Mesendoderm (in vitro differentiated cells): ENCODE data around the gene CELA2B.
"Not testable (repeated sequence)": the region's sequence is repeated elsewhere in the genome, so short reads cannot be mapped to it uniquely, and the experiment has no call there.

Source experiments
- DNase-seq: peaks from one replicate; pipeline ENCODE4 v3.0.0; 2013
- H2AK5ac ChIP-seq: 2 replicates; pipeline ENCODE4 v1.6.1; 2013; ENCODE audit warnings: low read length, inconsistent platforms
- H2BK120ac ChIP-seq: 2 replicates; pipeline ENCODE4 v1.6.1; 2013; ENCODE audit warnings: low read depth, mild to moderate bottlenecking, low read length, moderate library complexity, mixed read lengths
- H2BK15ac ChIP-seq: replicated peaks from 2 replicates; pipeline ENCODE4 v1.6.1; 2013; ENCODE audit warnings: low read depth, mild to moderate bottlenecking, moderate library complexity
- H2BK5ac ChIP-seq: 2 replicates; pipeline ENCODE4 v1.6.1; 2013; ENCODE audit warnings: low read length, inconsistent platforms
- H3K18ac ChIP-seq: 2 replicates; pipeline ENCODE4 v1.6.1; 2013; ENCODE audit warnings: mild to moderate bottlenecking, low read length, mixed read lengths
- H3K23ac ChIP-seq: one replicate; pipeline ENCODE4 v1.6.1; 2013; ENCODE audit warnings: low read length
- H3K27ac ChIP-seq: 2 replicates; pipeline ENCODE4 v1.5.1; 2013; ENCODE audit warnings: low read depth, mild to moderate bottlenecking, inconsistent platforms, low read length, moderate library complexity
- H3K27me3 ChIP-seq: 2 replicates; pipeline ENCODE4 v1.6.1; 2013; ENCODE audit warnings: low read length, control low read depth, mild to moderate bottlenecking, inconsistent platforms; ENCODE audit not compliant: insufficient read depth, poor library complexity
- H3K36me3 ChIP-seq: 2 replicates; pipeline ENCODE4 v1.6.1; 2013; ENCODE audit warnings: low read length, inconsistent platforms; ENCODE audit not compliant: control insufficient read depth, insufficient read depth
- H3K4ac ChIP-seq: one replicate; pipeline ENCODE4 v1.6.1; 2013; ENCODE audit warnings: low read depth, mild to moderate bottlenecking, low read length, moderate library complexity
- H3K4me1 ChIP-seq: 2 replicates; pipeline ENCODE4 v1.6.1; 2013; ENCODE audit warnings: low read depth, low read length, inconsistent platforms; ENCODE audit not compliant: control insufficient read depth
- H3K4me2 ChIP-seq: 2 replicates; pipeline ENCODE4 v1.6.1; 2013; ENCODE audit warnings: low read length
- H3K4me3 ChIP-seq: 2 replicates; pipeline ENCODE4 v1.5.1; 2013; ENCODE audit warnings: mild to moderate bottlenecking, low read length
- H3K56ac ChIP-seq: one replicate; pipeline ENCODE4 v1.6.1; 2013; ENCODE audit warnings: low read length
- H3K79me1 ChIP-seq: 2 replicates; pipeline ENCODE4 v1.6.1; 2013; ENCODE audit warnings: low read length, inconsistent platforms
- H3K79me2 ChIP-seq: 2 replicates; pipeline ENCODE4 v1.6.1; 2013; ENCODE audit warnings: mild to moderate bottlenecking, low read length; ENCODE audit not compliant: control insufficient read depth, insufficient read depth
- H3K9ac ChIP-seq: 2 replicates; pipeline ENCODE4 v1.6.1; 2013; ENCODE audit warnings: low read length, inconsistent platforms
- H4K5ac ChIP-seq: one replicate; pipeline ENCODE4 v1.6.1; 2013; ENCODE audit warnings: low read length
- H4K8ac ChIP-seq: one replicate; pipeline ENCODE4 v1.6.1; 2013; ENCODE audit warnings: low read depth, mild to moderate bottlenecking, control low read depth, low read length, moderate library complexity
- WGBS: extraction: QIAGEN DNeasy Blood & Tissue Kit; methylation state at CpG from one replicate; pipeline ENCODE4 v1.1.7; 2013; ENCODE audit warnings: low lambda C conversion rate, missing lambda C conversion rate; ENCODE audit not compliant: insufficient coverage; ENCODE audit errors: extremely low coverage; 5-methylcytosine and 5-hydroxymethylcytosine counted together

The CELA2B gene

DNA sequence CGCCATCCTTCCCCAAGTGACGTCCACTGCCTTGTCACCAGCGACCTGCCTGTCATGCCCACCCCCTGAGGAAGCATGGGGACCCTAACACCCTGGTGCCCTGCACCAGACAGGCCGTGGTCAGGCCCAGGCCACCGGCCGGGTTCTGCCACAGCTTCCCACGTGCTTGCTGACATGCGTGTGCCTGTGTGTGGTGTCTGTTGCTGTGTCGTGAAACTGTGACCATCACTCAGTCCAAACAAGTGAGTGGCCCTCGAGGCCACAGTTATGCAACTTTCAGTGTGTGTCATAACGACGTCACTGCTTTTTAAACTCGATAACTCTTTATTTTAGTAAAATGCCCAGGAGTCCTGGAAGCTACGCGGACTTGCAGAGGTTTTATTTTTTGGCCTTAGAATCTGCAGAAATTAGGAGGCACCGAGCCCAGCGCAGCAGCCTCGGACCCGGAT is 46.2 kb upstream of the CELA2B start:
- H4K5ac ChIP-seq = no peak overlapping the region
- no peak overlapping the region for H3K9ac ChIP-seq
- H3K18ac ChIP-seq = no peak overlapping the region
- no peaks in the 10 kb centered on the region for H3K36me3 ChIP-seq
- H2BK120ac ChIP-seq = no peak overlapping the region
- H3K4me1 ChIP-seq = no peaks in the 10 kb centered on the region
- no peak for DNase-seq
- no peak overlapping the region for H3K4ac ChIP-seq
- no peak overlapping the region for H3K4me2 ChIP-seq
- no peak overlapping the region for H2AK5ac ChIP-seq
- H3K23ac ChIP-seq = no peak overlapping the region
- no peaks in the 10 kb centered on the region for H3K79me2 ChIP-seq
- no peaks in the 10 kb centered on the region for H3K79me1 ChIP-seq
- H3K27ac ChIP-seq = no peak overlapping the region
- no peak overlapping the region for H2BK5ac ChIP-seq
- no peak overlapping the region for H4K8ac ChIP-seq
- WGBS = no CpG with 5 or more reads among the region's 19 CpGs
- no peaks in the 10 kb centered on the region for H3K27me3 ChIP-seq
- no peak overlapping the region for H3K56ac ChIP-seq
- H2BK15ac ChIP-seq = no peak overlapping the region
- no peak overlapping the region for H3K4me3 ChIP-seq

GRCh38 chr1:15430787-15431570 is 44.9 kb upstream of the CELA2B start:
- no peak overlapping the region for H3K4me2 ChIP-seq
- no peak overlapping the region for H2BK15ac ChIP-seq
- no peak overlapping the region for H2BK120ac ChIP-seq
- H2AK5ac ChIP-seq = no peak overlapping the region
- no peak overlapping the region for H4K5ac ChIP-seq
- H3K79me1 ChIP-seq = no peaks in the 10 kb centered on the region
- peak; percentile 68 for DNase-seq
- H3K23ac ChIP-seq = no peak overlapping the region
- no peaks in the 10 kb centered on the region for H3K36me3 ChIP-seq
- H3K4me1 ChIP-seq = no peaks in the 10 kb centered on the region
- H3K79me2 ChIP-seq = no peaks in the 10 kb centered on the region
- no peaks in the 10 kb centered on the region for H3K27me3 ChIP-seq
- no peak overlapping the region for H2BK5ac ChIP-seq
- H3K9ac ChIP-seq = no peak overlapping the region
- no peak overlapping the region for H4K8ac ChIP-seq
- WGBS = no CpG with 5 or more reads among the region's 19 CpGs
- H3K27ac ChIP-seq = no peak overlapping the region
- no peak overlapping the region for H3K4ac ChIP-seq
- no peak overlapping the region for H3K56ac ChIP-seq
- no peak overlapping the region for H3K4me3 ChIP-seq
- no peak overlapping the region for H3K18ac ChIP-seq

GRCh38 chr1:15431571-15431948 is 44.3 kb upstream of the CELA2B start:
- no CpG with 5 or more reads among the region's 4 CpGs for WGBS
- no peak for DNase-seq
- Histone ChIP-seq H3K18ac (no peak overlapping the region), H4K8ac (no peak overlapping the region), H3K27me3 (no peaks in the 10 kb centered on the region), H4K5ac (no peak overlapping the region), H3K79me2 (no peaks in the 10 kb centered on the region), H3K36me3 (no peaks in the 10 kb centered on the region), H3K23ac (no peak overlapping the region), H3K56ac (no peak overlapping the region), H2BK15ac (no peak overlapping the region), H2AK5ac (no peak overlapping the region), H3K9ac (no peak overlapping the region), H3K79me1 (no peaks in the 10 kb centered on the region), H2BK5ac (no peak overlapping the region), H3K27ac (no peak overlapping the region), H2BK120ac (no peak overlapping the region), H3K4me2 (no peak overlapping the region), H3K4me3 (no peak overlapping the region), H3K4me1 (no peaks in the 10 kb centered on the region), H3K4ac (no peak overlapping the region)

- no peak overlapping the region for H3K27ac ChIP-seq
- no peak overlapping the region for H3K9ac ChIP-seq
- no peak overlapping the region for H2BK5ac ChIP-seq
- no peak overlapping the region for H3K4me3 ChIP-seq
- DNase-seq = no peak
- H3K27me3 ChIP-seq = no peaks in the 10 kb centered on the region
- H3K36me3 ChIP-seq = no peaks in the 10 kb centered on the region
- no peak overlapping the region for H2BK120ac ChIP-seq
- no peak overlapping the region for H2AK5ac ChIP-seq
- no peak overlapping the region for H3K4me2 ChIP-seq
- H4K8ac ChIP-seq = no peak overlapping the region
- H4K5ac ChIP-seq = no peak overlapping the region
- H3K18ac ChIP-seq = no peak overlapping the region
- H3K56ac ChIP-seq = no peak overlapping the region
- no peaks in the 10 kb centered on the region for H3K4me1 ChIP-seq
- no peak overlapping the region for H3K23ac ChIP-seq
- no CpG with 5 or more reads among the region's 9 CpGs for WGBS
- H2BK15ac ChIP-seq = no peak overlapping the region
- H3K79me1 ChIP-seq = no peaks in the 10 kb centered on the region
- no peak overlapping the region for H3K4ac ChIP-seq
- no peaks in the 10 kb centered on the region for H3K79me2 ChIP-seq
These were observed 43.6 kb upstream of the CELA2B start for GRCh38 chr1:15432324-15432723.

DNA sequence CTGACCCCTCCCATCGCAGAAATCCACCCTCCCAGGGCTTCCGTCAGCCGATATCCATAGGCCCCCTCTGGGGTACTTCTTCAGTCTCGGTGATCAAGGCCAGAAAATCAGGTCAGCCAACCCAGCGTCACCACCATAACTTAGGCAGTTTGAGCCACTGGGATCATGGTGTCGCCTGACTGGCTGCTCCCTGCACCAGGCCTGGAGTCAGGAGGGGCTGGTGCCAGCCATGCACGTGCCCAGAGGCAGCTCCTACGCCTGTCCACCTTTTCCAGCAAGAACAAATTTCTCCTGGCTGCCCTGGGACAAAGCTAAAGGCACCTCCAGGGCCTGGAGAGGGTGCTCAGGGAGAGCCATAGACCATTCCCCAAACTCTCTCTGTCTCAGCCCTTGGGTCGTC is 42.4 kb upstream of the CELA2B start:
- Histone ChIP-seq H2BK120ac (no peak overlapping the region), H2BK15ac (no peak overlapping the region), H3K4me2 (no peak overlapping the region), H3K18ac (no peak overlapping the region), H3K4me1 (no peaks in the 10 kb centered on the region), H3K27me3 (no peaks in the 10 kb centered on the region), H3K56ac (no peak overlapping the region), H4K8ac (no peak overlapping the region), H3K79me2 (no peaks in the 10 kb centered on the region), H3K36me3 (no peaks in the 10 kb centered on the region), H3K4me3 (no peak overlapping the region), H2BK5ac (no peak overlapping the region), H3K9ac (no peak overlapping the region), H4K5ac (no peak overlapping the region), H3K79me1 (no peaks in the 10 kb centered on the region), H3K27ac (no peak overlapping the region), H2AK5ac (no peak overlapping the region), H3K4ac (no peak overlapping the region), H3K23ac (no peak overlapping the region)
- WGBS = no CpG with 5 or more reads among the region's 9 CpGs
- DNase-seq = no peak

DNA sequence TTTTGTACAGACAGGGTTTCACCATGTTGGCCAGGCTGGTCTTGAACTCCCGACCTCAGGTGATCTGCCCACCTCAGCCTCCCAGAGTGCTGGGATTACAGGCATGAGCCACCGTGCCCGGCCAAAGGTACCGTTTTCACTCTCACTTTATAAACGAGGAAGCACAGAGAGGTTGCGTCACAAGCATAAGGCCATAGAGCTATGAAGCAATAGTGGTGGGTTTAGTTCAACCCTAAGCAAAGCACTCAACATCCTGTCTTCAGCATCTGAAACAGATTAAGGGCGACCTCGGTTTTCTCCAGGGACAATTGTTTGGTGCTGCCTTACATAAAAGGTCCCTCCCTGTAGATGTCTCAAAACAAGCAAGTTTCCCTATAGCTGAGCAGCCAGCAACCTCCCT is 41.2 kb upstream of the CELA2B start:
- H4K5ac ChIP-seq, H3K36me3 ChIP-seq, H3K27me3 ChIP-seq, H3K4ac ChIP-seq, H2AK5ac ChIP-seq, H2BK120ac ChIP-seq, H3K79me1 ChIP-seq, H2BK5ac ChIP-seq, H3K79me2 ChIP-seq, H3K9ac ChIP-seq, H4K8ac ChIP-seq, DNase-seq, H3K4me3 ChIP-seq, H3K4me2 ChIP-seq, H3K27ac ChIP-seq, H3K56ac ChIP-seq, H3K23ac ChIP-seq, H2BK15ac ChIP-seq, H3K4me1 ChIP-seq, H3K18ac ChIP-seq: not testable (repeated sequence)
- WGBS = no CpG with 5 or more reads among the region's 8 CpGs
